Suprapubic skin (tissue), 4 donors: ENCODE measurements around the gene RNASET2.

Source experiments
- CTCF ChIP-seq, 2 donors: fragments of 200-600 bp in 1 of 2; fragments of 450-650 bp in 1 of 2; sonication (generic) in 1 of 2; IDR thresholded peaks; one replicate each; pipeline ENCODE4 v1.5.1; 2016 to 2019; ENCODE audit warnings: antibody characterized with exemption in 2 of 2, mild to moderate bottlenecking in 1 of 2, moderate library complexity in 1 of 2
- EP300 ChIP-seq: sonication (generic); formaldehyde crosslinking; IDR thresholded peaks from one replicate; pipeline ENCODE4 v1.6.1; 2017; ENCODE audit warnings: antibody characterized with exemption
- POLR2AphosphoS5 ChIP-seq, 3 donors: sonication (generic); formaldehyde crosslinking; IDR thresholded peaks; one replicate each; pipeline ENCODE4 v1.6.1; 2017; ENCODE audit warnings: antibody characterized with exemption in 3 of 3

DNA sequence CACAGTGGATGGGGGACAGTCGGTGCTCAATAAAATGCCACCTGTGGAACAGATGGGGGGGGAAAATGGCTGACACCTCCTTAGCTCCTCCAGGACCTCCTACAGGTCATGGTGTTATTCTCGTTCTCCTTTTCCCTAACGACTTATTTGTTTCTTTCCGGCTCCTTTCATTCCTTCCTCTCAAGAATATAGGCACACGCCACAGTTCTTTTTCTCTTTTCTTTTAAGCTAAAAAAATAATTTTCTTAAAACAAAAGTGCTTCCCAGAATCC is 1.4 kb upstream of the RNASET2 start:
- TF ChIP-seq EP300 (no peak), CTCF (IDR thresholded peaks at IDR 0.05) (no peak), POLR2AphosphoS5 (IDR thresholded peaks at IDR 0.05) (no peak)
